Left ventricle myocardium inferior (tissue), 1 donor: ENCODE data around the gene SART1. TPM values are rescaled to one million over a fixed set of nuclear protein-coding genes. Genes with fewer than 3 reads are reported as not detected.

ENCODE experiments used
- DNase-seq: peaks from one replicate; pipeline ENCODE4 v3.0.0-alpha.2; 2020
- H3K27ac ChIP-seq: fragments of 200-600 bp; replicated peaks from 2 replicates; pipeline ENCODE4 v1.8.0; 2021
- H3K27me3 ChIP-seq: fragments of 200-600 bp; 2 replicates; pipeline ENCODE4 v1.8.0; 2021; ENCODE audit warnings: low read depth
- H3K36me3 ChIP-seq: fragments of 200-600 bp; 2 replicates; pipeline ENCODE4 v1.8.0; 2021
- H3K4me1 ChIP-seq: fragments of 200-600 bp; 2 replicates; pipeline ENCODE4 v1.8.0; 2021
- H3K4me3 ChIP-seq: fragments of 200-600 bp; 2 replicates; pipeline ENCODE4 v1.8.0; 2021; ENCODE audit warnings: mild to moderate bottlenecking, moderate library complexity
- H3K9me3 ChIP-seq: fragments of 200-600 bp; replicated peaks from 2 replicates; pipeline ENCODE4 v1.8.0; 2021
- CTCF ChIP-seq: fragments of 200-600 bp; IDR thresholded peaks from 2 replicates; pipeline ENCODE4 v1.8.0; 2021; ENCODE audit warnings: antibody characterized with exemption, mild to moderate bottlenecking, borderline replicate concordance
- intact Hi-C: fragments of 100-400 bp; cut with micrococcal nuclease; formaldehyde crosslinking; loops from one replicate; pipeline ENCODE4 v1.11.0; 2022
- total RNA-seq: library from RNA; stranded (reverse); fragmentation: NEBNext Ultra II Directional; extraction: Animal tissue kit (Norgen Biotek cat#: 25700); gene quantifications from one replicate; pipeline ENCODE4 v1.2.1, GENCODE V29; 2021
- donor health status: DM: no; HTN: yes; CAD: no; lungs with severe emphysema.

The SART1 gene
- total RNA-seq, 1 donor from 2014 or later: 30.7 TPM

DNA sequence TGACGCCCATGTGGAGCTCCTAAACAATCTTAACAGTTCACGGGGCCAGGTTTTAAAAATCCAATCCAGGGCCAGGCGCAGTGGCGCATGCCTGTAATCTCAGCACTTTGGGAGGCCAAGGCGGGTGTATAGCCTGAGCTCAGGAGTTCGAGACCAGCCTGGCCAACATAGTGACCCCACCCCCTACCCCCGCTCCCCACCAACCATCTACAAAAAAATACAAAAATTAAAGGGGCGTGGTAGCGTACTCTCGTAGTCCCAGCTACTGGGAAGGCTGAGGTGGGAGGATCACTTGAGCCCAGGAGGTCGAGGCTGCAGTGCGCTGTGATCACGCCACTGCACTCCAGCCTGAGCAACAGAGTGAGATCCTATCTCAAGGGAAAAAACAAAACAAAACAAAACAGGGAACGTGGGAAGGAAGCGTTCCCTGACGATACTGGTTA lies 689 bp upstream of the SART1 start:
- H3K27ac ChIP-seq: peak overlapping the region; percentile 88
- intact Hi-C loops: no loop called here
- DNase-seq: no peak
- H3K36me3 ChIP-seq: peaks cover 22% of the 10 kb centered on the region
- peak overlapping the region; percentile 84 for H3K4me3 ChIP-seq
- H3K9me3 ChIP-seq: no peaks in the 10 kb centered on the region
- no peak for TF ChIP-seq CTCF
- peaks cover 38% of the 10 kb centered on the region for H3K4me1 ChIP-seq
- H3K27me3 ChIP-seq: peaks cover 9% of the 10 kb centered on the region

DNA sequence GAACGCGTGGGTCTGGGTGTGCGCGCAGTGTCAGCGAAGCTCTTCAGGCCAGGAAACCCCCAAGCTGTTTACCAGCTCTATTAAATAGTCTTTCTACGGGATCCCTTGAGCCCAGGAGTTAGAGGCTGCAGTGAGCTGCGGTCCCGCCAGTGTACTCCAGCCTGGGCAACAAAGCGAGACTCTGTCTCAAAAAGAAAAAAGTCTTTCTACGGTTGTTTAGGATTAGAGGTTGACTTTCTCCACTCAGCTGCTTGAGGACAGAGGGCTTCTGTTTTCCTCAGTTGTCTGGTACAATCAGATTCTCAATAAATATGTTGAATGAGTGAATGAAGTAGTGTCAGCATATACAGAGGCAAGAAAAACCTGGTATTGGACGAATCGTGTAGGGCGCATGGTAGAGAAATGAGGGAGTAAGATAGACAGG lies 619 bp downstream of the SART1 start:
- intact Hi-C loops: no loop called here
- Histone ChIP-seq H3K4me1 (peaks cover 38% of the 10 kb centered on the region), H3K9me3 (no peaks in the 10 kb centered on the region), H3K36me3 (peaks cover 35% of the 10 kb centered on the region), H3K27ac (peak overlapping the region; percentile 88), H3K4me3 (peak overlapping the region; percentile 84), H3K27me3 (no peaks in the 10 kb centered on the region)
- DNase-seq: no peak
- no peak for TF ChIP-seq CTCF

- DNase-seq: no peak
- Histone ChIP-seq H3K27me3 (no peaks in the 10 kb centered on the region), H3K36me3 (peaks cover 63% of the 10 kb centered on the region), H3K9me3 (no peaks in the 10 kb centered on the region), H3K27ac (no peak overlapping the region), H3K4me3 (no peak overlapping the region), H3K4me1 (peaks cover 38% of the 10 kb centered on the region)
- intact Hi-C loops: no loop called here
- TF ChIP-seq CTCF: no peak
These were observed 3.4 kb downstream of the SART1 start for GRCh38 chr11:65964906-65965305.

DNA sequence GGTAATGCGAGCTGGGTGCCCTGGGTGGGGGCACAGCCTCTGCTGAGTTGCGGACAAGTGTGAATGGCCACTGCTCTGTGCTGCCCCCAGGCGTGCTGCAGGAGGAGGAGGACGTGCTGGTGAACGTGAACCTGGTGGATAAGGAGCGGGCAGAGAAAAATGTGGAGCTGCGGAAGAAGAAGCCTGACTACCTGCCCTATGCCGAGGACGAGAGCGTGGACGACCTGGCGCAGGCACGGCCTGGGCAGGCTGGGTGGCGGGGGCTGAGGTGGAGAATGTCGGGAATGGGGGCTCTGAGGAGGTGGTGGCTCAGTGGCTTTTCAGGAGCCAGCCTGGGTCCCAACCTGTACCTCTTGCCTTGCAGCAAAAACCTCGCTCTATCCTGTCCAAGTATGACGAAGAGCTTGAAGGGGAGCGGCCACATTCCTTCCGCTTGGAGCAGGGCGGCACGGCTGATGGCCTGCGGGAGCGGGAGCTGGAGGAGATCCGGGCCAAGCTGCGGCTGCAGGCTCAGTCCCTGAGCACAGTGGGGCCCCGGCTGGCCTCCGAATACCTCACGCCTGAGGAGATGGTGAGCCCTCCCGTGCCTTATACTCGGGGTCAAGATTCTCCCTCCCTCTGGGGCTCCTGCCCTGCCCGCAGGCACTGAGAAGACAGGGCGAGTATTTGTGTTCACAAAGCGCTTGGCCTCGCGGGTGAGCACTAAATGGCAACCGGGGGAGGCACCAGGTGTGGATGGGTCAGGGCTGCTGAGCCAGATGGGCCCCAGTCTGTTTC lies 4.6 kb downstream of the SART1 start:
- no peak for TF ChIP-seq CTCF
- H3K27me3 ChIP-seq: no peaks in the 10 kb centered on the region
- peaks cover 67% of the 10 kb centered on the region for H3K36me3 ChIP-seq
- intact Hi-C loops: no loop called here
- no peak overlapping the region for H3K27ac ChIP-seq
- H3K4me1 ChIP-seq: peaks cover 31% of the 10 kb centered on the region
- no peak for DNase-seq
- H3K4me3 ChIP-seq: no peak overlapping the region
- no peaks in the 10 kb centered on the region for H3K9me3 ChIP-seq

DNA sequence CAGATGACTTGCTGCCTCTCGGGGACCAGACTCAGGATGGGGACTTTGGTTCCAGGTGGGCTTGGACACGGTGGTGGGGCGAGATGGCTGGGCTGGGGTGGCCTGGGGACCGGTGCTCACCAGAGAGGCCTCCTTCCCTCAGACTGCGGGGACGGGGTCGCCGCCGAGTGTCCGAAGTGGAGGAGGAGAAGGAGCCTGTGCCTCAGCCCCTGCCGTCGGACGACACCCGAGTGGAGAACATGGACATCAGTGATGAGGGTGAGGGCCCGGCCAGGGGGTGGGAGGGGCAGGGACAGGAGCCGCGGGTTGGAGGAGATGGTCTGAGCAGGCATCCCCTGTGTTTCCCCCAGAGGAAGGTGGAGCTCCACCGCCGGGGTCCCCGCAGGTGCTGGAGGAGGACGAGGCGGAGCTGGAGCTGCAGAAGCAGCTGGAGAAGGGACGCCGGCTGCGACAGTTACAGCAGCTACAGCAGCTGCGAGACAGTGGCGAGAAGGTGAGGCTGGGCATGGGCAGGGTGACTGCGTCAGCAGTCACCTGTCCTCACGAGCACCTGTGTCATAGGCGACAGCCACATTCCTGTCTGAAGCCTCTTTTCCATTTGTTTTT lies 5.9 kb downstream of the SART1 start:
- Histone ChIP-seq H3K36me3 (peaks cover 67% of the 10 kb centered on the region), H3K4me3 (no peak overlapping the region), H3K4me1 (peaks cover 22% of the 10 kb centered on the region), H3K27ac (no peak overlapping the region), H3K27me3 (no peaks in the 10 kb centered on the region), H3K9me3 (no peaks in the 10 kb centered on the region)
- no peak for TF ChIP-seq CTCF
- no peak for DNase-seq
- intact Hi-C loops: no loop called here
